A549 (cell line): ENCODE results near the gene IQSEC3. TPM values are rescaled to one million over a fixed set of nuclear protein-coding genes. Genes with fewer than 3 reads are reported as not detected.

Source experiments
- ATAC-seq, 2 experiments: fragments of 200-7000 bp in 1 of 2; fragments of >200 bp in 1 of 2; cut with Nextera tagmentation in 1 of 2; cut with Tn5 transposase in 1 of 2; 3 replicates each; pipeline versions ENCODE4 v1.8.0 to v1.9.1; 2018 to 2020; ENCODE audit warnings: mild to moderate bottlenecking in 1 of 2, moderate library complexity in 1 of 2
- CTCF ChIA-PET: fragments of 300-600 bp; sonication (Branson Sonifier 250); formaldehyde crosslinking; extraction: SDS; loops from one replicate; lab custom pipeline; 2021; ENCODE audit warnings: antibody characterized with exemption, inconsistent platforms; lab: Yijun Ruan, JAX
- POLR2A ChIA-PET: fragments of 350-600 bp; formaldehyde crosslinking; extraction: SDS; loops from one replicate; lab custom pipeline; 2021; ENCODE audit warnings: antibody characterized with exemption, inconsistent platforms; lab: Yijun Ruan, JAX
- DNase-seq, 2 experiments: peaks; one replicate each; pipeline versions ENCODE4 v3.0.0 to v3.0.0-alpha.2; 2011 to 2016; ENCODE audit warnings: low read depth in 1 of 2, low spot score in 1 of 2
- FAIRE-seq: peaks from 2 replicates; lab custom pipeline; 2011; peaks lifted over from hg19 to GRCh38; lab: Jason Lieb, UNC
- H3K27ac ChIP-seq, 2 experiments: fragments of >200 bp; sonication (Bioruptor Twin); formaldehyde crosslinking; 3 replicates each; pipeline ENCODE4 v1.5.1; 2016 to 2017
- H3K4me1 ChIP-seq: fragments of >200 bp; sonication (Bioruptor Twin); formaldehyde crosslinking; 3 replicates; pipeline ENCODE4 v1.6.1; 2016
- H3K4me2 ChIP-seq: fragments of >200 bp; sonication (Bioruptor Twin); formaldehyde crosslinking; 3 replicates; pipeline ENCODE4 v1.6.1; 2016
- H3K4me3 ChIP-seq: fragments of >200 bp; sonication (Bioruptor Twin); formaldehyde crosslinking; 3 replicates; pipeline ENCODE4 v1.5.1; 2016
- H3K9me3 ChIP-seq: fragments of >200 bp; sonication (Bioruptor Twin); formaldehyde crosslinking; 3 replicates; pipeline ENCODE4 v1.6.1; 2016
- BHLHE40 ChIP-seq: IDR thresholded peaks from 2 replicates; pipeline ENCODE4 v1.6.1; 2012; ENCODE audit warnings: low read depth, low read length, inconsistent platforms
- CBX8 ChIP-seq: fragments of 200-600 bp; sonication (generic); IDR thresholded peaks from 2 replicates; pipeline ENCODE4 v1.6.1; 2016
- CHD2 ChIP-seq: fragments of 150-350 bp; IDR thresholded peaks from 2 replicates; pipeline ENCODE4 v1.6.1; 2014; ENCODE audit warnings: low read length; ENCODE audit not compliant: partially characterized antibody
- EHF ChIP-seq: fragments of 250-450 bp; sonication (Bioruptor Pico); IDR thresholded peaks from 2 replicates; pipeline ENCODE4 v1.5.0; 2020; ENCODE audit warnings: mild to moderate bottlenecking
- EHMT2 ChIP-seq: fragments of 200-600 bp; sonication (generic); IDR thresholded peaks from 2 replicates; pipeline ENCODE4 v1.6.1; 2016; ENCODE audit warnings: antibody characterized with exemption, low read depth, mild to moderate bottlenecking, moderate library complexity
- FOSL2 ChIP-seq, 2 experiments: fragments of 450-650 bp in 1 of 2; fragments of >200 bp in 1 of 2; sonication (Bioruptor Twin) in 1 of 2; formaldehyde crosslinking; IDR thresholded peaks; 2 replicates each; pipeline versions ENCODE4 v1.5.0 to v1.6.1; 2016 to 2020; ENCODE audit warnings: mild to moderate bottlenecking in 1 of 2, moderate library complexity in 1 of 2
- GATA3 ChIP-seq: IDR thresholded peaks from 2 replicates; pipeline ENCODE4 v1.6.1; 2012; ENCODE audit warnings: borderline replicate concordance
- HOXB5 ChIP-seq: fragments of 250-450 bp; sonication (Bioruptor Pico); IDR thresholded peaks from 2 replicates; pipeline ENCODE4 v1.5.0; 2020; ENCODE audit warnings: mild to moderate bottlenecking, moderate library complexity
- JUN ChIP-seq, 2 experiments: fragments of >200 bp; sonication (Bioruptor Twin); formaldehyde crosslinking; IDR thresholded peaks; 2 replicates in 1 of 2; 3 replicates in 1 of 2; pipeline ENCODE4 v1.6.1; 2016 to 2017
- KDM5A ChIP-seq: fragments of 200-600 bp; sonication (generic); IDR thresholded peaks from 2 replicates; pipeline ENCODE4 v1.6.1; 2016; ENCODE audit warnings: antibody characterized with exemption, mild to moderate bottlenecking
- MYC ChIP-seq: IDR thresholded peaks from 2 replicates; pipeline ENCODE4 v1.6.1; 2012; ENCODE audit warnings: mild to moderate bottlenecking, inconsistent platforms, low read length, improper control_type of control experiment, borderline replicate concordance
- NR3C1 ChIP-seq: fragments of >200 bp; sonication (Bioruptor Twin); formaldehyde crosslinking; IDR thresholded peaks from 3 replicates; pipeline ENCODE4 v1.6.1; 2017
- PHF8 ChIP-seq: fragments of 200-600 bp; sonication (generic); IDR thresholded peaks from 2 replicates; pipeline ENCODE4 v1.6.1; 2016; ENCODE audit warnings: low read depth, mild to moderate bottlenecking, antibody characterized with exemption, moderate library complexity, borderline replicate concordance
- POLR2A ChIP-seq: IDR thresholded peaks from 2 replicates; pipeline ENCODE4 v1.6.1; 2012; ENCODE audit warnings: mild to moderate bottlenecking, low read length
- POLR2AphosphoS2 ChIP-seq: conservative IDR thresholded peaks from 2 replicates; pipeline ENCODE4 v1.6.1; 2012; ENCODE audit warnings: low read length, improper control_type of control experiment, inconsistent platforms
- RARB ChIP-seq: fragments of 250-450 bp; sonication (Bioruptor Pico); IDR thresholded peaks from 2 replicates; pipeline ENCODE4 v1.8.0; 2021; ENCODE audit warnings: mild to moderate bottlenecking, moderate library complexity
- SMC3 ChIP-seq: fragments of >200 bp; sonication (Bioruptor Twin); formaldehyde crosslinking; IDR thresholded peaks from 3 replicates; pipeline ENCODE4 v1.6.1; 2018; ENCODE audit warnings: inconsistent platforms
- TP53 ChIP-seq: fragments of 250-450 bp; sonication (Bioruptor Pico); IDR thresholded peaks from 2 replicates; pipeline ENCODE4 v1.5.0; 2021; ENCODE audit warnings: mild to moderate bottlenecking, moderate library complexity
- ZNF302 ChIP-seq: fragments of 250-450 bp; sonication (Bioruptor Pico); IDR thresholded peaks from 2 replicates; pipeline ENCODE4 v1.9.0; 2021; ENCODE audit warnings: inconsistent platforms, mild to moderate bottlenecking, moderate library complexity
- ZSCAN20 ChIP-seq: fragments of 250-450 bp; sonication (Bioruptor Pico); IDR thresholded peaks from 2 replicates; pipeline ENCODE4 v1.8.0; 2022; ENCODE audit warnings: mild to moderate bottlenecking, moderate library complexity
- WGBS: methylation state at CpG from one replicate; pipeline ENCODE4 v1.1.6; 2017; ENCODE audit errors: missing lambda C conversion rate; 5-methylcytosine and 5-hydroxymethylcytosine counted together
- polyA plus RNA-seq, 4 experiments: library from polyadenylated mRNA; depleted of rRNA in 3 of 4; stranded (reverse); fragments of >200 nt; fragmentation: RNase III in 1 of 4; extraction: RNeasy Plus Mini Kit Qiagen cat#74134 plus additional on column Dnase treatment in 1 of 4; gene quantifications; 2 replicates in 3 of 4; 3 replicates in 1 of 4; pipeline ENCODE4 v1.2.3, GENCODE V29; 2011 to 2017
- TF ChIP-seq, protein P1 (sequence below): fragments of 150-350 bp; IDR thresholded peaks from 2 replicates; pipeline ENCODE4 v1.6.1; 2014; ENCODE audit warnings: low read depth, mild to moderate bottlenecking, low read length
- TF ChIP-seq, protein P2 (sequence below): IDR thresholded peaks from 2 replicates; pipeline ENCODE4 v1.6.1; 2012
- TF ChIP-seq, protein P3 (sequence below): fragments of 250-450 bp; sonication (Bioruptor Pico); IDR thresholded peaks from 2 replicates; pipeline ENCODE4 v1.5.0; 2020; ENCODE audit warnings: low read depth, mild to moderate bottlenecking, moderate library complexity
- TF ChIP-seq, protein P4 (sequence below): fragments of >200 bp; sonication (Bioruptor Twin); formaldehyde crosslinking; IDR thresholded peaks from 3 replicates; pipeline ENCODE4 v1.5.1; 2016

The IQSEC3 gene
- polyA plus RNA-seq, 2 of the 4 experiments (the other 2 are of a cell fraction), result not detected

DNA sequence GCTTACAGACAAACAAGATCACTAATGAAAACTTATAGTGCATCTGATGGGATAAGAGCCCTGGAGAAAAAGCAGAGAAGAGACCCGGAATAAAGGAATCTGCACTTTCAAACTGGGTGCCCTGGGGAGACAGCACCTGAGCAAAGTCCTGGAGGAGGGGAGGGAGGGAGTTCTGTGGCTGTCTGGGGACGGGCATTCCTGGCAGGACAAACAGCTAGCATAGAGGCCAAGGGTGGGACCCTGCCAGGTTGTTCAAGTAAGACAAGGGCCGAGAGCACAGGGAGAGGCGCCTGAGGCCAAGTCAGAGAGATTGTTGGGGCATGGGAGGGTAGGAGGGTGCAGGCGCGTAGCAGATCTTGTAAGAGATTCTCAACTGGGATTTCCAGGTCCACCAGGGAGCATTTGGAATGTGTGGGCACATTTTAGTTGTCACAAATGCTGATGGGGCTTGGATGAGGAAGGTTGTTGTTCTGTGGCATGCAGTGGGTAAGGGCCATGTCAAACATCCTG lies 14.2 kb downstream of the IQSEC3 start:
- FAIRE-seq (no peak), DNase-seq (no peak), ATAC-seq (no peak)
- POLR2A ChIA-PET, result no interaction called here
- no peak overlapping the region for H3K4me2 ChIP-seq
- TF ChIP-seq FOSL2 (IDR thresholded peaks at IDR 0.05) (no peak), FOSL2 (CRISPR knock-in tag; IDR thresholded peaks at IDR 0.05) (no peak), HOXB5 (CRISPR knock-in tag) (no peak), ZNF302 (CRISPR knock-in tag) (no peak)
- H3K9me3 ChIP-seq, result no peaks in the 10 kb centered on the region
- CTCF ChIA-PET, result interaction anchor here (1.4 to 2.9 kb wide), 2 partner anchors 11 to 139 kb away, joined by 3 to 9 read pairs; no protein-coding TSS in a partner anchor
- no peak overlapping the region for H3K27ac ChIP-seq
- H3K4me3 ChIP-seq, result no peak overlapping the region
- WGBS, result 27% methylated on average over 6 of the region's 6 CpGs
- H3K4me1 ChIP-seq, result no peaks in the 10 kb centered on the region

DNA sequence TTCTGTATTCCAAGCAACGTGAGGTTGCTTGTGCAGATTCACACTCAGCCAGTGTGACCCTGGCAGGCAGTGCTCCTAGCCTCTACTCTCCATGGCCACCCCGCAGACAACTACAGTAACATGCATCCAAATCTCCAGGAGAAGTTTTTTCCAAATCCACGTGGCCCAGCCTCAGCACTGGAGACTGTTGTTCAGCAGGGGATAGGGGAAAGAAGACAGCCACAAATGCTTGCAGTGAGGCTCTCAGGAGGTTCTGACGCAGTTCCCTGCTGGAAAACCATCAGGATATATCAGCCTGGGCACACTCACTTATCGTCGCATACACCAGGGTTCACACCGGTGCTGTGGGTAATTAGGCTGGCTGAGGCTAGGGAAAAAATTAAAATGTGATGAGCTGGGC lies 16.2 kb downstream of the IQSEC3 start:
- ATAC-seq (no peak), FAIRE-seq (no peak), DNase-seq (no peak)
- no peak overlapping the region for H3K27ac ChIP-seq
- H3K4me1 ChIP-seq, result no peaks in the 10 kb centered on the region
- H3K9me3 ChIP-seq, result no peaks in the 10 kb centered on the region
- WGBS, result 27% methylated on average over 7 of the region's 7 CpGs
- H3K4me3 ChIP-seq, result no peak overlapping the region
- ChIA-PET CTCF (interaction anchor here (1.7 kb wide), 1 partner anchor 71 kb away, joined by 3 read pairs; no protein-coding TSS in a partner anchor), POLR2A (no interaction called here)
- H3K4me2 ChIP-seq, result no peak overlapping the region
- no peak for TF ChIP-seq GATA3
- TF ChIP-seq, protein P1, sequence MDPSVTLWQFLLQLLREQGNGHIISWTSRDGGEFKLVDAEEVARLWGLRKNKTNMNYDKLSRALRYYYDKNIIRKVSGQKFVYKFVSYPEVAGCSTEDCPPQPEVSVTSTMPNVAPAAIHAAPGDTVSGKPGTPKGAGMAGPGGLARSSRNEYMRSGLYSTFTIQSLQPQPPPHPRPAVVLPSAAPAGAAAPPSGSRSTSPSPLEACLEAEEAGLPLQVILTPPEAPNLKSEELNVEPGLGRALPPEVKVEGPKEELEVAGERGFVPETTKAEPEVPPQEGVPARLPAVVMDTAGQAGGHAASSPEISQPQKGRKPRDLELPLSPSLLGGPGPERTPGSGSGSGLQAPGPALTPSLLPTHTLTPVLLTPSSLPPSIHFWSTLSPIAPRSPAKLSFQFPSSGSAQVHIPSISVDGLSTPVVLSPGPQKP, result no peak
- TF ChIP-seq RARB (CRISPR knock-in tag), result no peak
- TF ChIP-seq, protein P2, sequence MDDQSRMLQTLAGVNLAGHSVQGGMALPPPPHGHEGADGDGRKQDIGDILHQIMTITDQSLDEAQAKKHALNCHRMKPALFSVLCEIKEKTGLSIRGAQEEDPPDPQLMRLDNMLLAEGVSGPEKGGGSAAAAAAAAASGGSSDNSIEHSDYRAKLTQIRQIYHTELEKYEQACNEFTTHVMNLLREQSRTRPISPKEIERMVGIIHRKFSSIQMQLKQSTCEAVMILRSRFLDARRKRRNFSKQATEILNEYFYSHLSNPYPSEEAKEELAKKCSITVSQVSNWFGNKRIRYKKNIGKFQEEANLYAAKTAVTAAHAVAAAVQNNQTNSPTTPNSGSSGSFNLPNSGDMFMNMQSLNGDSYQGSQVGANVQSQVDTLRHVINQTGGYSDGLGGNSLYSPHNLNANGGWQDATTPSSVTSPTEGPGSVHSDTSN, result no peak
- no peak for TF ChIP-seq SMC3
- no peak for TF ChIP-seq MYC
- TF ChIP-seq KDM5A, result no peak
- no peak for TF ChIP-seq CHD2
- no peak for TF ChIP-seq EHF
- no peak for TF ChIP-seq BHLHE40
- TF ChIP-seq, all 56 proteins: peak for 0

DNA sequence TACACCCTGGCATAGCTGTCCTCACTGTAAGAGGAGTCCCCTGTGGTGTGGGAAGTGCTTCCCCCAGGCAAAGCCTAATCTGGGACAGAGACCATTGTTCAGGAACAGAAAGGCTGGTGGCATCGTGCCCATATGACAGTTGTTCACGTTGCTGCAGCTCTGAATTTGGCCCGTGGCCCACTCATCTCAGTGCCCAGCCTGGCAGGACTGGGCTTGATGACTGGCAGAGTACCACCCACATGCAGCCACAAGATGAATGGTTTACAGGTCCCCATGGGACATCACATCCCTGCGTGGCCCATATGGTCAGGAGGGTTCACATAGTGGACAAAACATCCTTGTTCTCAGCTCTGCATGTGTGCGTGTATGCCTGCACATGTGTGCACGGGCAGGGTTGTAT lies 17.5 kb downstream of the IQSEC3 start:
- POLR2A ChIA-PET, result no interaction called here
- WGBS, result 32% methylated on average over 6 of the region's 6 CpGs
- no peak for DNase-seq
- no peak overlapping the region for H3K4me3 ChIP-seq
- CTCF ChIA-PET, result no interaction called here
- H3K27ac ChIP-seq, result no peak overlapping the region
- no peak for FAIRE-seq
- no peak overlapping the region for H3K4me2 ChIP-seq
- no peak for ATAC-seq
- H3K9me3 ChIP-seq, result peaks cover 4% of the 10 kb centered on the region; the same call in 2 of the 3 replicates
- H3K4me1 ChIP-seq, result no peaks in the 10 kb centered on the region
- TF ChIP-seq EHF (no peak), CHD2 (no peak), GATA3 (no peak), CBX8 (no peak), ZSCAN20 (CRISPR knock-in tag) (no peak), EHMT2 (no peak)
- TF ChIP-seq, protein P3, sequence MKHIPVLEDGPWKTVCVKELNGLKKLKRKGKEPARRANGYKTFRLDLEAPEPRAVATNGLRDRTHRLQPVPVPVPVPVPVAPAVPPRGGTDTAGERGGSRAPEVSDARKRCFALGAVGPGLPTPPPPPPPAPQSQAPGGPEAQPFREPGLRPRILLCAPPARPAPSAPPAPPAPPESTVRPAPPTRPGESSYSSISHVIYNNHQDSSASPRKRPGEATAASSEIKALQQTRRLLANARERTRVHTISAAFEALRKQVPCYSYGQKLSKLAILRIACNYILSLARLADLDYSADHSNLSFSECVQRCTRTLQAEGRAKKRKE (CRISPR knock-in tag), result no peak

DNA sequence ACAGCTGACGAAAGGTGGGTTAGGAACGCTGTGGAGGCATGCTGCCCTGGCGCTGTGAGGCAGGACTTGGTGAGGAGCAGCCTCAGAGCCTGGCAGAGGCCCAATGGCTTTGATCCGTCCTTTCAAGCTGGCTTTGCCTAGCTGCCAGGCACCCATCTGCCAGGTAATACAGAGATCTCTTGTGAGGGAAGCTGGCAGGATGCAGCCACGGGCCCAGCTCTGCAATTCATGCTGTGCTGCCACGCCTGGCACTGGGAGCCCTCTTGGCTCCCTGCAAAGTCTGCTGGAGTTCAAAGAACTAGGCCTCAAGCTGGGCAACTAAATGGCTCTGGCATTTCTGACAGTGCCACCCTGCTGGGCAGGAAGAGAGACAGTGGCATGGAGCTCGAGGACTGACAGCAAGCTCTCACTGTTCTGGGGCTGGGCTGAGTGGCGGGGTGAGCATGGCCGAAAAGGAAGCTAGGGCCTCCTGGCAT lies 18.7 kb downstream of the IQSEC3 start:
- Histone ChIP-seq H3K9me3 (peaks cover 13% of the 10 kb centered on the region; the same call in 2 of the 3 replicates), H3K4me3 (no peak overlapping the region), H3K4me1 (no peaks in the 10 kb centered on the region), H3K4me2 (no peak overlapping the region), H3K27ac (no peak overlapping the region)
- CTCF ChIA-PET, result interaction anchor here (0.9 to 1.4 kb wide), 2 partner anchors 11 to 103 kb away, joined by 3 to 6 read pairs; no protein-coding TSS in a partner anchor
- WGBS, result 46% methylated on average over 7 of the region's 9 CpGs
- POLR2A ChIA-PET, result no interaction called here
- DNase-seq, result no peak
- FAIRE-seq, result no peak
- no peak for ATAC-seq
- no peak for TF ChIP-seq POLR2A
- TF ChIP-seq POLR2AphosphoS2, result no peak
- TF ChIP-seq, protein P4, sequence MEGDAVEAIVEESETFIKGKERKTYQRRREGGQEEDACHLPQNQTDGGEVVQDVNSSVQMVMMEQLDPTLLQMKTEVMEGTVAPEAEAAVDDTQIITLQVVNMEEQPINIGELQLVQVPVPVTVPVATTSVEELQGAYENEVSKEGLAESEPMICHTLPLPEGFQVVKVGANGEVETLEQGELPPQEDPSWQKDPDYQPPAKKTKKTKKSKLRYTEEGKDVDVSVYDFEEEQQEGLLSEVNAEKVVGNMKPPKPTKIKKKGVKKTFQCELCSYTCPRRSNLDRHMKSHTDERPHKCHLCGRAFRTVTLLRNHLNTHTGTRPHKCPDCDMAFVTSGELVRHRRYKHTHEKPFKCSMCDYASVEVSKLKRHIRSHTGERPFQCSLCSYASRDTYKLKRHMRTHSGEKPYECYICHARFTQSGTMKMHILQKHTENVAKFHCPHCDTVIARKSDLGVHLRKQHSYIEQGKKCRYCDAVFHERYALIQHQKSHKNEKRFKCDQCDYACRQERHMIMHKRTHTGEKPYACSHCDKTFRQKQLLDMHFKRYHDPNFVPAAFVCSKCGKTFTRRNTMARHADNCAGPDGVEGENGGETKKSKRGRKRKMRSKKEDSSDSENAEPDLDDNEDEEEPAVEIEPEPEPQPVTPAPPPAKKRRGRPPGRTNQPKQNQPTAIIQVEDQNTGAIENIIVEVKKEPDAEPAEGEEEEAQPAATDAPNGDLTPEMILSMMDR, result no peak
- TF ChIP-seq HOXB5 (CRISPR knock-in tag), result no peak
- no peak for TF ChIP-seq ZSCAN20 (CRISPR knock-in tag)
- TF ChIP-seq PHF8, result no peak
- no peak for TF ChIP-seq TP53 (CRISPR knock-in tag)
- no peak for TF ChIP-seq MYC
- no peak for TF ChIP-seq NR3C1
- no peak for TF ChIP-seq JUN (IDR thresholded peaks at IDR 0.05)
